Vagina (tissue), 2 donors: ENCODE results near the gene CDC45. TPM values are rescaled to one million over a fixed set of nuclear protein-coding genes. Genes with fewer than 3 reads are reported as not detected.
A peak's percentile ranks its signal among the peaks of the same experiment; 100 is the strongest.

Experiments
- DNase-seq, 2 donors: peaks; one replicate each; pipeline ENCODE4 v3.0.0-alpha.2; 2017; ENCODE audit errors: extremely low spot score in 2 of 2
- H3K27ac ChIP-seq: fragments of 200-600 bp; sonication (generic); one replicate; pipeline ENCODE4 v1.5.1; 2019
- H3K27me3 ChIP-seq: fragments of 200-600 bp; sonication (generic); one replicate; pipeline ENCODE4 v1.5.1; 2019
- H3K36me3 ChIP-seq, 2 donors: fragments of 200-600 bp; sonication (generic); one replicate each; pipeline ENCODE4 v1.5.1; 2017 to 2019
- H3K4me1 ChIP-seq: fragments of 200-600 bp; sonication (generic); one replicate; pipeline ENCODE4 v1.5.1; 2019
- H3K4me3 ChIP-seq, 2 donors: fragments of 200-600 bp; sonication (generic); 1 replicate in 1 of 2; 2 replicates in 1 of 2; pipeline ENCODE4 v1.5.1; 2016 to 2019
- H3K9me3 ChIP-seq: fragments of 200-600 bp; sonication (generic); one replicate; pipeline ENCODE4 v1.5.1; 2019
- CTCF ChIP-seq, 3 experiments: fragments of 450-650 bp in 2 of 3; fragments of 200-600 bp in 1 of 3; sonication (generic) in 1 of 3; IDR thresholded peaks; one replicate each; pipeline ENCODE4 v1.5.1; 2017 to 2019; ENCODE audit warnings: antibody characterized with exemption in 3 of 3, mild to moderate bottlenecking in 2 of 3, moderate library complexity in 2 of 3
- POLR2A ChIP-seq, 2 donors: fragments of 450-650 bp; IDR thresholded peaks; one replicate each; pipeline ENCODE4 v1.6.1; 2017; ENCODE audit warnings: antibody characterized with exemption in 2 of 2, mild to moderate bottlenecking in 2 of 2, moderate library complexity in 2 of 2
- POLR2AphosphoS5 ChIP-seq, 2 donors: sonication (generic); formaldehyde crosslinking; IDR thresholded peaks; one replicate each; pipeline ENCODE4 v1.9.0; 2017; ENCODE audit warnings: antibody characterized with exemption in 2 of 2, mild to moderate bottlenecking in 2 of 2, low read depth in 1 of 2; ENCODE audit not compliant: insufficient read depth in 1 of 2
- intact Hi-C: fragments of 100-400 bp; cut with DNase I; formaldehyde crosslinking; loops from one replicate; pipeline ENCODE4 v1.15.1; 2023
- total RNA-seq: library from RNA; depleted of rRNA; stranded (reverse); fragments of >200 nt; gene quantifications from one replicate; pipeline ENCODE4 v1.2.3, GENCODE V29; 2016

The CDC45 gene
- total RNA-seq, 1 donor from 2014 or later, result 0.74 TPM

- Histone ChIP-seq H3K27ac (no peak overlapping the region), H3K27me3 (no peaks in the 10 kb centered on the region), H3K9me3 (no peaks in the 10 kb centered on the region), H3K4me3 (no peak overlapping the region), H3K4me1 (no peaks in the 10 kb centered on the region), H3K36me3 (no peaks in the 10 kb centered on the region)
- DNase-seq, result no peak
- TF ChIP-seq CTCF (IDR thresholded peaks at IDR 0.05), result no peak
- TF ChIP-seq POLR2A (IDR thresholded peaks at IDR 0.05), result no peak
- no peak for TF ChIP-seq POLR2AphosphoS5 (IDR thresholded peaks at IDR 0.05; ENCODE audit: insufficient read depth in 1 of 2, low read depth in 1 of 2)
- intact Hi-C loops, result no loop called here
Observed at GRCh38 chr22:19497245-19497644, 17.5 kb downstream of the CDC45 start.

GRCh38 chr22:19498154-19498865, 18.6 kb downstream of the CDC45 start:
- Histone ChIP-seq H3K9me3 (no peaks in the 10 kb centered on the region), H3K4me3 (no peak overlapping the region), H3K27ac (no peak overlapping the region), H3K27me3 (no peaks in the 10 kb centered on the region), H3K36me3 (no peaks in the 10 kb centered on the region), H3K4me1 (no peaks in the 10 kb centered on the region)
- intact Hi-C loops, result no loop called here
- peak in 1 of 2 donors; percentile 75 for DNase-seq
- TF ChIP-seq POLR2A (IDR thresholded peaks at IDR 0.05) (no peak), POLR2AphosphoS5 (IDR thresholded peaks at IDR 0.05; ENCODE audit: insufficient read depth in 1 of 2, low read depth in 1 of 2) (no peak)

GRCh38 chr22:19498866-19499190, 19.1 kb downstream of the CDC45 start:
- Histone ChIP-seq H3K36me3 (no peaks in the 10 kb centered on the region), H3K9me3 (no peaks in the 10 kb centered on the region), H3K27me3 (no peaks in the 10 kb centered on the region), H3K4me1 (no peaks in the 10 kb centered on the region), H3K4me3 (no peak overlapping the region), H3K27ac (no peak overlapping the region)
- DNase-seq, result peak in 1 of 2 donors; percentile 74
- no peak for TF ChIP-seq POLR2A (IDR thresholded peaks at IDR 0.05)
- TF ChIP-seq POLR2AphosphoS5 (IDR thresholded peaks at IDR 0.05; ENCODE audit: insufficient read depth in 1 of 2, low read depth in 1 of 2), result no peak
- TF ChIP-seq CTCF (IDR thresholded peaks at IDR 0.05), result no peak
- intact Hi-C loops, result no loop called here

GRCh38 chr22:19499236-19499879, 19.6 kb downstream of the CDC45 start:
- DNase-seq, result peak in 1 of 2 donors; percentile 80
- Histone ChIP-seq H3K9me3 (no peaks in the 10 kb centered on the region), H3K27ac (no peak overlapping the region), H3K4me1 (no peaks in the 10 kb centered on the region), H3K27me3 (no peaks in the 10 kb centered on the region), H3K36me3 (no peaks in the 10 kb centered on the region), H3K4me3 (no peak overlapping the region)
- intact Hi-C loops, result no loop called here
- no peak for TF ChIP-seq CTCF (IDR thresholded peaks at IDR 0.05)
- no peak for TF ChIP-seq POLR2A (IDR thresholded peaks at IDR 0.05)
- no peak for TF ChIP-seq POLR2AphosphoS5 (IDR thresholded peaks at IDR 0.05; ENCODE audit: insufficient read depth in 1 of 2, low read depth in 1 of 2)

GRCh38 chr22:19499880-19500242, 20.1 kb downstream of the CDC45 start:
- no peak overlapping the region for H3K27ac ChIP-seq
- intact Hi-C loops, result loop anchor here (10.0 kb wide), 1 partner anchor 105 kb away; no protein-coding TSS in a partner anchor
- no peaks in the 10 kb centered on the region for H3K4me1 ChIP-seq
- no peak overlapping the region for H3K4me3 ChIP-seq
- no peaks in the 10 kb centered on the region for H3K9me3 ChIP-seq
- TF ChIP-seq POLR2AphosphoS5 (IDR thresholded peaks at IDR 0.05; ENCODE audit: insufficient read depth in 1 of 2, low read depth in 1 of 2), result no peak
- TF ChIP-seq POLR2A (IDR thresholded peaks at IDR 0.05), result no peak
- TF ChIP-seq CTCF (IDR thresholded peaks at IDR 0.05), result no peak
- H3K36me3 ChIP-seq, result no peaks in the 10 kb centered on the region
- H3K27me3 ChIP-seq, result no peaks in the 10 kb centered on the region
- no peak for DNase-seq
